A673 (cell line): Measurements from ENCODE around the gene KRTAP4-2.
"Not testable (repeated sequence)": the region's sequence is repeated elsewhere in the genome, so short reads cannot be mapped to it uniquely, and the experiment has no call there.

Experiments
- CTCF ChIP-seq: fragments of 300-800, 200-600 bp; sonication (generic); conservative IDR thresholded peaks from 2 replicates; pipeline ENCODE4 v1.5.1; 2017; ENCODE audit warnings: low read depth, mild to moderate bottlenecking, antibody characterized with exemption, low read length, moderate library complexity, mixed read lengths
- EZH2 ChIP-seq: fragments of 200-600 bp; sonication (generic); IDR thresholded peaks from 2 replicates; pipeline ENCODE4 v1.6.1; 2017; ENCODE audit warnings: borderline replicate concordance, low read depth, mild to moderate bottlenecking, mixed read lengths, antibody characterized with exemption, low read length; ENCODE audit not compliant: poor library complexity, severe bottlenecking

DNA sequence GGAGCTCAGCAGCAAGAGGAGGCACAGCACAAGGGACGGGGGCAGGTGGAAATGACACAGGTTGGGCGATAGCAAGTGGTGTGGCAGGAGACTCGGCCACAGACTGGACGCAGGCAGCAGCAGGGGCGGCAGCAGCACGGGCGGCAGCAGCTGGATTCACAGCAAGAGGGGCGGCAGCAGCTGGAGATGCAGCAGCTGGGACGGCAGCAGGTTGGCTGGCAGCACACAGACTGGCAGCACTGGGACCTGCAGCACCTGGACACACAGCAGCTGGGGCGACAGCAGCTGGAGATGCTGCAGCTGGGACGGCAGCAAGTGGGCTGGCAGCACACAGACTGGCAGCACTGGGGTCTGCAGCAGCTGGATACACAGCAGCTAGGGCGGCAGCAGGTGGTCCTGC is 38.2 kb downstream of the KRTAP4-2 start:
- not testable (repeated sequence) for TF ChIP-seq EZH2, CTCF
